Smooth muscle cell of the brain vasculature (primary cell): Measurements from ENCODE around the gene OR8G5.
"Not testable (repeated sequence)": the region's sequence is repeated elsewhere in the genome, so short reads cannot be mapped to it uniquely, and the experiment has no call there.

ENCODE experiments used
- DNase-seq: peaks from one replicate; pipeline ENCODE4 v3.0.0-alpha.2; 2012; ENCODE audit warnings: low read depth, low spot score

Gene OR8G5

DNA sequence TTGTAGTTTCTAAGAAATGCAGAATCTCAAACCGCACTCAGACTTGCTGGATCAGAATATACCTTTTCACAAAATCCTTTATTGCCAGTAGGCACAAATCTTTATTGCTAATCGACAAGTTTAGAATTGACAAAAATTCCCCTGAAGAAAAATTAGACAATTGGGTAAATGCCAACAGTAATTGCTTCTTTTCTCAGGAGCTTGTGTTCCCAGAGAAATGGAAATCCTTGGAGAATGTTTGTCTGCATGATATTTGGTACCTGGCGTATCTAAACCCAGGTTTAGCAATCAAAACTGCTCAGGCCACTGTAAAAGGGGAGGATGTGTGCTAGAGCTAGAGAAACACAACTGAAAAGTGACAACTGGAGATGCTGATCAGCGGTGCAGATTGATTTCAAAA, at the start of gene OR8G5:
Gene OR8G5 (plus strand): TSS at position 301 of the 400 bp plus-strand sequence. CDS start 8,556 bp downstream, outside the sequence.
- no peak for DNase-seq

DNA sequence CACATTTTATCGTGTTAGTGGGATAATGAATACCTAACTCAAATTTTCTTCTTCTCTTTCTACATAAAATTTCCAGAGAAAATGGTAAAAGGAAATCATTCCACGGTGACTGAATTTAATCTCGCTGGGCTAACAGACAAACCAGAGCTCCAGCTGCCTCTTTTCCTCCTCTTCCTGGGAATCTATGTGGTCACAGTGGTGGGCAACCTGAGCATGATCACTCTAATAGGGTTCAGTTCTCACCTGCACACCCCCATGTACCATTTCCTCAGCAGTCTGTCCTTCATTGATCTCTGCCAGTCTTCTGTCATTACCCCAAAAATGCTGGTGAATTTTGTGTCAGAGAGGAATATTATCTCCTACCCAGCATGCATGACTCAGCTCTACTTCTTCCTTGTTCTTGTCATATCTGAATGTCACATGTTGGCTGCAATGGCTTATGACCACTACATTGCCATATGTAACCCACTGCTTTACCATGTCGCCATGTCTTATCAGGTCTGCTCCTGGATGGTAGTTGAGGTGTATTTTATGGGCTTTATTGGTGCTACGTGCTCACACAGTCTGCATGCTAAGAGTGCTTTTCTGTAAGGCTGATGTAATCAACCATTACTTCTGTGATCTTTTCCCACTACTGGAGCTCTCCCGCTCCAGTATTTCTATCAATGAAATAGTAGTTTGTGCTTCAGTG, 48.9 kb upstream of the OR8G5 start:
- no peak for DNase-seq

- DNase-seq, result no peak
Measured at GRCh38 chr11:124209824-124210357, 46.3 kb upstream of the OR8G5 start.

- DNase-seq, result no peak
Measured at GRCh38 chr11:124210421-124210820, 45.8 kb upstream of the OR8G5 start.

DNA sequence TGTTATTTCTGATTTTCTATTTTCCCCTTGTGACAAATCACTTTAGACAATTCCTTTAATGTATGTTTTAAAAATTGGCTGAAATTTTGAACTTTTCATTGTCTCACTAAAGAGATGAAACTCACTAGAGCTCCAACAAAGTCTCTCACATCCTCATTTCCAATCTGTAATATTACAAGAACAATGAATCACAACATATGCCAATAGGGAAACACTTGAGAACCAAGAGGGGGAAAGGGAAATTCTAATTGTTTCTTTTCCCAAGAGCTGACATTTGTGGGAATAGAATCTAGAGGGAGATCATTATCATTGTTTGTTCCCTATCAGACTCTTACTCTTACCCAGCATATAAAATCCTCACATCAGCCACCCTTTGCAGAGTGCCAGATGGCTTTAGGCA, 44.9 kb upstream of the OR8G5 start:
- DNase-seq, result no peak

DNA sequence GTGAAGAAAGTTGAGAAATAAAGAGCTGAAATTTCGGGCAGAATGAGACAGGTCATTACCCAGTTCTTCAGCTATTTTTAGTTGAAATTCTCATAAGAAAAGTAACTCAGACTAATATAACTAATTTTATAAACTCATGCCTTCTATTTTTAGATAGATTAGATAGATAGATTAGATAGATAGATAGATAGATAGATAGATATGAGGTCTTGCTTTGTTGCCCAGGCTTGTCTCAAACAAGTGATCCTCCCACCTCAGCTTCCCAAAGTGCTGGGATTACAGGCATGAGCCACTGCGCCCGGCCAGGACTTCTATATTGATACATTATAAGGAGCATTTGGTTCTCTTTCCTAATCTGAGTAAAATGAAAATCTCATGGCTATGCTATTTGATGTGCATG, 42.1 kb upstream of the OR8G5 start:
- DNase-seq, result no peak

GRCh38 chr11:124219126-124219525, 37.0 kb upstream of the OR8G5 start:
- no peak for DNase-seq

GRCh38 chr11:124222407-124222806, 33.8 kb upstream of the OR8G5 start:
- no peak for DNase-seq

- DNase-seq, result not testable (repeated sequence)
Measured at GRCh38 chr11:124224618-124225423, 31.4 kb upstream of the OR8G5 start.

- DNase-seq, result no peak
Measured at GRCh38 chr11:124225471-124225870, 30.7 kb upstream of the OR8G5 start.

DNA sequence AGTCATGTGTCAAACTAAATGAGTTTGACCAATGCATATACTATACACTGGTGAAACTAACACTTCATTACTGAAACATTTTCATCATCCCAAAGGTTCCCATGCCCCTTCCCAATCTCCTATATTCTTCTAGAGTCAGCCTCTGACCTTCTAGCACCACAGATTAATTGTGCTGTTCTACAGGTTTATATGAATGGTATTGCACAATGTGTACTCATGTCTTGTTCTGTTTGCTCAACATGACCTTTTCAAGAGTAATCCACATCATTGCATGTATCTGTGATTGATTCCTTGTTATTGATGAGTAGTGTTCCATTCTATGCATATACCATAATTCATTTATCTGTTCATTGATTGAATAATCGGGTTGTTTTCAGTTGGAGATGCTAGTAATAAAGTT, 22.8 kb upstream of the OR8G5 start:
- DNase-seq, result no peak

DNA sequence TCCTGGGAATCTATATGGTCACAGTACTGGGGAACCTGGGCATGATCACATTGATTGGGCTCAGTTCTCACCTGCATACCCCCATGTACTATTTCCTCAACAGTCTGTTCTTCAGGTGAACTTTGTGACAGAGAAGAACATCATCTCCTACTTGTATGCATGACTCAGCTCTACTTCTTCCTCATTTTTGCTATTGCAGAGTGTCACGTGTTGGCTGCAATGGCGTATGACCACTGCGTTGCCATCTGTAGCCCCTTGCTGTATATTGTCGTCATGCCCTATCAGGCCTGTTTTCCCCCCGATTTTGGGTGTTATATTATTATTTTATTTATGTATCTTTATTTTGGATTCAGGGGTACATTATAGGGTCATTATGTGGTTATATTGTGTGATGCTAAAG, 17.7 kb upstream of the OR8G5 start:
- no peak for DNase-seq

GRCh38 chr11:124240621-124241397, 15.4 kb upstream of the OR8G5 start, which contains the start of gene OR8G1:
OR8G1 (plus strand) TSS chr11:124241095; CDS start chr11:124249676, 8,581 bp downstream.
- no peak for DNase-seq

DNA sequence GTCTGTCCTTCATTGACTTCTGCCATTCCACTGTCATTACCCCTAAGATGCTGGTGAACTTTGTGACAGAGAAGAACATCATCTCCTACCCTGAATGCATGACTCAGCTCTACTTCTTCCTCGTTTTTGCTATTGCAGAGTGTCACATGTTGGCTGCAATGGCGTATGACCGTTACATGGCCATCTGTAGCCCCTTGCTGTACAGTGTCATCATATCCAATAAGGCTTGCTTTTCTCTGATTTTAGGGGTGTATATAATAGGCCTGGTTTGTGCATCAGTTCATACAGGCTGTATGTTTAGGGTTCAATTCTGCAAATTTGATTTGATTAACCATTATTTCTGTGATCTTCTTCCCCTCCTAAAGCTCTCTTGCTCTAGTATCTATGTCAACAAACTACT, 6.3 kb upstream of the OR8G5 start:
- not testable (repeated sequence) for DNase-seq

DNA sequence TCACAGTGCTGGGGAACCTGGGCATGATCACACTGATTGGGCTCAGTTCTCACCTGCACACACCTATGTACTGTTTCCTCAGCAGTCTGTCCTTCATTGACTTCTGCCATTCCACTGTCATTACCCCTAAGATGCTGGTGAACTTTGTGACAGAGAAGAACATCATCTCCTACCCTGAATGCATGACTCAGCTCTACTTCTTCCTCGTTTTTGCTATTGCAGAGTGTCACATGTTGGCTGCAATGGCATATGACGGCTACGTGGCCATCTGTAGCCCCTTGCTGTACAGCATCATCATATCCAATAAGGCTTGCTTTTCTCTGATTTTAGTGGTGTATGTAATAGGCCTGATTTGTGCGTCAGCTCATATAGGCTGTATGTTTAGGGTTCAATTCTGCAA, 8.9 kb downstream of the OR8G5 start:
- not testable (repeated sequence) for DNase-seq

DNA sequence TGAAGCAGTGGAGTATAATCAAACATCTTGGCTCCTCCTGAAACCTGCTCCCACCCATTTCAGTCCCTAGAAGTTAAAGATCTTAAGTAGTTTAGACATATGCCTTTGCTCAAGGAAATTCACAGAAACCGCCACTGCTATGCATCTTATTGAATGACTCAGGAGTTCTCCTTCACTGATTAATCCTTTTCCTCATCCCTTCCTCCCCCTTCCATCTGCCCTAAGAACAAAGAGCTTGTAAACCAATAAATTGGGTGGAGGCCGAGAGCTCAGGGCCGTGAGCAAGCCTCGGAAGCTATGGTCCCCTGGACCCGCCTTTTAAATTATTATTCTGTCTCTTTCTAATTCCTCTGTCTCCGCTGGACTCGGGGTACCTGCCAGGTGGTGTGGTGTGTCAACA, 14.7 kb downstream of the OR8G5 start:
- not testable (repeated sequence) for DNase-seq

- no peak for DNase-seq
Measured at GRCh38 chr11:124274000-124274399, 17.8 kb downstream of the OR8G5 start.

DNA sequence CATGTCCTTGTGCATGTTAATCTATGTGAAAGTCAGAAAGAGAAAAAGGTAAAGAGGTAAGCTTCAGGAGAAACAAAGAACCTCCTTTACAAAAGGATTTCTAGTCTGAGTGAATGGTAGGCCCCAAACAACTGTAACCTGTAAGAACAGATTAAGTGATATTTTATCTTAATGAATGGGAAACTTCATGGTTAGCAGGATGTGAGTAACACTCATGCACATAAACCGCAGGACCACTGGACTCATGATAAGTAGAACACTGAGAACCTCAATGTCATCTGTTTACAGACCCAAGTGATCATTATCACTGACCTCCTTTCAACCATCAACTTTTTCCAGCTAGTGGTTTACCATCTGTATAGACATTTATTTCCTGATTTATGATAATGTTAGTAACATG, 19.9 kb downstream of the OR8G5 start:
- DNase-seq, result no peak

- no peak for DNase-seq
Measured at GRCh38 chr11:124277207-124277606, 21.0 kb downstream of the OR8G5 start.

DNA sequence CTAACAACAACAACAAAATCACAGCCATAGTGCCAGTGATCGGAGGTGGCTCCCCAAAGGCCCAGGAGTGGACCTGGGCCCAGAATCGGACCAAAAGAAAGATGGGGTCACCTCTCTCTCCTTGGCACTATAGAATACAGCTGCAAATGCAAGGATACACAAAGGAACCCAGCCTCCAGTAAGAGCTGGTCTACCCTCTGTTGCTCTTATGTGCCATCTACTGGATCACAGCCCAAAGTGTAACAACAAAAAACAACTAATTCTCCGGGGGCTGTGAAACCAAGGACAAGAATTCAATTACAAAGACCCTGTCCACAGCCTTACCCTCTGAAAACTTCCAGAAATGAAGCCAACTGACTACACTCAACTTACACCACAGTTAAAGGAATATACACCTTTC, 21.6 kb downstream of the OR8G5 start:
- DNase-seq, result no peak

DNA sequence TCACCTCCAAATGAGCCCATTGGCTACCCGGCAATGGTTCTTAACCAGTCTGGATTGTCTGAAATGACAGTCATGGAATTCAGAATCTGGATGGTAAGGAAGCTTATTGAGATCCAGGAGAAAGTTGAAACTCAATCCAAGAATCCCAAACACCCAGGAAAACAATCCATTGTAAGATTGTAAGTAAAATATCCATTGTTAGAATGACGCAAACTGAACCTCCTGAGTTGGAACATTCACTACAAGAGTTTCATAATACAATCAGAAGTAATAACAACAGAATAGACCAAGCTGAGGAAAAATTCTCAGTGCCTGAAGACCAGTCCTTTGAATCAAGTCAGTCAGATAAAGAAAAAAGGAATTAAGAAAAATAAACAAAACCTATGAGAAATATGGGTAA, 22.1 kb downstream of the OR8G5 start:
- DNase-seq, result no peak
